SK-N-SH (cell line): Measurements from ENCODE around the gene ZMYND15. TPM values are rescaled to one million over a fixed set of nuclear protein-coding genes. Genes with fewer than 3 reads are reported as not detected.

Source experiments
- CTCF ChIA-PET: fragments of 300-600, 350-600 bp; formaldehyde crosslinking; extraction: SDS; loops from one replicate; lab custom pipeline; 2021; lab: Yijun Ruan, JAX
- POLR2A ChIA-PET: fragments of 350-600 bp; sonication (Branson Sonifier 250); formaldehyde crosslinking; extraction: SDS; loops from one replicate; lab custom pipeline; 2020; ENCODE audit warnings: antibody characterized with exemption, inconsistent platforms; lab: Yijun Ruan, JAX
- DNase-seq: peaks from one replicate; pipeline ENCODE4 v3.0.0; 2012
- H2AFZ ChIP-seq: fragments of 200-600 bp; sonication (generic); 2 replicates; pipeline ENCODE4 v1.8.1; 2016; ENCODE audit warnings: antibody characterized with exemption, mild to moderate bottlenecking, low read depth
- H3F3A ChIP-seq: fragments of 200-600 bp; sonication (generic); replicated peaks from 2 replicates; pipeline ENCODE3; 2016; ENCODE audit warnings: antibody characterized with exemption, mild to moderate bottlenecking; ENCODE audit not compliant: insufficient read depth
- H3K27ac ChIP-seq, 2 experiments: fragments of 200-500 bp in 1 of 2; fragments of 200-600 bp in 1 of 2; sonication (Bioruptor generic) in 1 of 2; sonication (generic), shearing (Covaris generic) in 1 of 2; 2 replicates each; pipeline versions ENCODE4 v1.5.1 to v1.6.1; 2014 to 2016; ENCODE audit warnings: low read depth in 2 of 2, inconsistent platforms in 1 of 2, low read length in 1 of 2, mild to moderate bottlenecking in 1 of 2, mixed read lengths in 1 of 2
- H3K27me3 ChIP-seq: fragments of 200-600 bp; sonication (generic), shearing (Covaris generic); 2 replicates; pipeline ENCODE4 v1.6.1; 2016; ENCODE audit warnings: mixed run types; ENCODE audit not compliant: insufficient read depth
- H3K36me3 ChIP-seq, 2 experiments: fragments of 200-500 bp in 1 of 2; fragments of 200-600 bp in 1 of 2; sonication (Bioruptor generic) in 1 of 2; sonication (generic) in 1 of 2; replicated peaks in 1 of 2; 2 replicates each; pipeline versions ENCODE3 to v1.5.1; 2014 to 2016; ENCODE audit warnings: low read length in 1 of 2, mild to moderate bottlenecking in 1 of 2; ENCODE audit not compliant: insufficient read depth in 2 of 2, control insufficient read depth in 1 of 2
- H3K4me1 ChIP-seq, 2 experiments: fragments of 200-500 bp in 1 of 2; fragments of 200-600 bp in 1 of 2; sonication (Bioruptor generic) in 1 of 2; sonication (generic), shearing (Covaris generic) in 1 of 2; 2 replicates each; pipeline versions ENCODE4 v1.5.1 to v1.6.1; 2014 to 2016; ENCODE audit warnings: low read depth in 1 of 2, low read length in 1 of 2, mixed run types in 1 of 2; ENCODE audit not compliant: insufficient read depth in 2 of 2, control insufficient read depth in 1 of 2
- H3K4me2 ChIP-seq: fragments of 200-600 bp; sonication (generic), shearing (Covaris generic); 2 replicates; pipeline ENCODE4 v1.6.1; 2017; ENCODE audit warnings: mixed run types
- H3K4me3 ChIP-seq, 2 experiments: fragments of 200-500 bp in 1 of 2; fragments of 200-600 bp in 1 of 2; sonication (Bioruptor generic) in 1 of 2; sonication (generic), shearing (Covaris generic) in 1 of 2; 2 replicates each; pipeline versions ENCODE4 v1.5.1 to v1.8.1; 2014 to 2016; ENCODE audit warnings: low read depth in 2 of 2, inconsistent platforms in 1 of 2, low read length in 1 of 2, mild to moderate bottlenecking in 1 of 2, mixed read lengths in 1 of 2, moderate library complexity in 1 of 2
- H3K79me2 ChIP-seq: fragments of 200-600 bp; sonication (generic); 2 replicates; pipeline ENCODE4 v1.8.1; 2017; ENCODE audit warnings: mild to moderate bottlenecking; ENCODE audit not compliant: insufficient read depth
- H3K9ac ChIP-seq: fragments of 200-600 bp; sonication (generic); 2 replicates; pipeline ENCODE4 v1.6.1; 2017; ENCODE audit warnings: mixed run types
- H3K9me2 ChIP-seq: fragments of 200-600 bp; sonication (generic); 2 replicates; pipeline ENCODE4 v1.6.1; 2017; ENCODE audit warnings: mixed run types
- H3K9me3 ChIP-seq: fragments of 200-600 bp; sonication (generic); 2 replicates; pipeline ENCODE4 v1.6.1; 2017; ENCODE audit warnings: mixed run types, mild to moderate bottlenecking, moderate library complexity
- H4K20me1 ChIP-seq: fragments of 200-600 bp; sonication (generic); 2 replicates; pipeline ENCODE4 v1.6.1; 2017; ENCODE audit warnings: mild to moderate bottlenecking, mixed run types; ENCODE audit not compliant: insufficient read depth
- CHD2 ChIP-seq: fragments of 150-350 bp; IDR thresholded peaks from 2 replicates; pipeline ENCODE4 v1.6.1; 2018; ENCODE audit warnings: low read length; ENCODE audit not compliant: partially characterized antibody
- CTCF ChIP-seq: fragments of 200-600 bp; sonication (generic); IDR thresholded peaks from 2 replicates; pipeline ENCODE4 v1.6.1; 2017; ENCODE audit warnings: antibody characterized with exemption, mild to moderate bottlenecking, moderate library complexity
- ELF1 ChIP-seq: IDR thresholded peaks from 2 replicates; pipeline ENCODE4 v1.4.0; 2012
- FOSL2 ChIP-seq: IDR thresholded peaks from 2 replicates; pipeline ENCODE4 v1.4.0; 2012; ENCODE audit warnings: low read depth, mild to moderate bottlenecking, moderate library complexity, borderline replicate concordance
- FOXM1 ChIP-seq: IDR thresholded peaks from 2 replicates; pipeline ENCODE4 v1.4.0; 2012; ENCODE audit warnings: low read depth, mild to moderate bottlenecking
- GABPA ChIP-seq: IDR thresholded peaks from 2 replicates; pipeline ENCODE4 v1.4.0; 2012; ENCODE audit warnings: low read depth, mild to moderate bottlenecking
- IRF3 ChIP-seq: fragments of 150-350 bp; IDR thresholded peaks from 2 replicates; pipeline ENCODE4 v1.6.1; 2016; ENCODE audit warnings: mild to moderate bottlenecking, low read depth, low read length
- MAX ChIP-seq: IDR thresholded peaks from 2 replicates; pipeline ENCODE4 v1.4.0; 2012; ENCODE audit warnings: low read depth
- MEF2A ChIP-seq: IDR thresholded peaks from 2 replicates; pipeline ENCODE4 v1.4.0; 2012; ENCODE audit warnings: low read depth, borderline replicate concordance
- MXI1 ChIP-seq: IDR thresholded peaks from 2 replicates; pipeline ENCODE4 v1.6.1; 2012; ENCODE audit warnings: mild to moderate bottlenecking, low read depth, low read length, improper control_type of control experiment
- NFIC ChIP-seq: IDR thresholded peaks from 2 replicates; pipeline ENCODE4 v1.4.0; 2012; ENCODE audit warnings: borderline replicate concordance
- POLR2AphosphoS5 ChIP-seq: IDR thresholded peaks from 2 replicates; pipeline ENCODE4 v1.6.1; 2012; ENCODE audit warnings: low read depth, low read length
- RCOR1 ChIP-seq: fragments of 150-350 bp; IDR thresholded peaks from 2 replicates; pipeline ENCODE4 v1.6.1; 2017; ENCODE audit warnings: antibody characterized with exemption, low read length
- RFX5 ChIP-seq: IDR thresholded peaks from 2 replicates; pipeline ENCODE4 v1.6.1; 2012; ENCODE audit warnings: mild to moderate bottlenecking, improper control_type of control experiment, low read length
- RXRA ChIP-seq: IDR thresholded peaks from 2 replicates; pipeline ENCODE4 v1.4.0; 2012; ENCODE audit warnings: low read depth, mild to moderate bottlenecking, borderline replicate concordance
- SIN3A ChIP-seq: IDR thresholded peaks from 2 replicates; pipeline ENCODE4 v1.6.1; 2012; ENCODE audit warnings: low read depth, mild to moderate bottlenecking, low read length, moderate library complexity, borderline replicate concordance
- SMC3 ChIP-seq: IDR thresholded peaks from 2 replicates; pipeline ENCODE4 v1.6.1; 2012; ENCODE audit warnings: low read depth, low read length, improper control_type of control experiment
- TCF12 ChIP-seq: IDR thresholded peaks from 2 replicates; pipeline ENCODE4 v1.4.0; 2012
- TEAD4 ChIP-seq: IDR thresholded peaks from 2 replicates; pipeline ENCODE4 v1.4.0; 2012; ENCODE audit warnings: mild to moderate bottlenecking, borderline replicate concordance; ENCODE audit not compliant: insufficient read depth
- YY1 ChIP-seq: IDR thresholded peaks from 2 replicates; pipeline ENCODE4 v1.4.0; 2012; ENCODE audit warnings: low read depth, mild to moderate bottlenecking
- WGBS: methylation state at CpG from one replicate; pipeline ENCODE4 v1.1.6; 2017; ENCODE audit warnings: low lambda C conversion rate; 5-methylcytosine and 5-hydroxymethylcytosine counted together
- polyA plus RNA-seq, 3 experiments: library from polyadenylated mRNA; depleted of rRNA; stranded (reverse); fragments of >200 nt; gene quantifications; 2 replicates each; pipeline ENCODE4 v1.2.3, GENCODE V29; 2012

Gene ZMYND15
- polyA plus RNA-seq, 1 of the 3 experiments (the other 2 are of a cell fraction), result 0.08 TPM

- peaks cover 6% of the 10 kb centered on the region for H3F3A ChIP-seq
- peak; percentile 61 for DNase-seq
- no peaks in the 10 kb centered on the region for H3K9me3 ChIP-seq
- no peak overlapping the region for H3K4me2 ChIP-seq
- no peaks in the 10 kb centered on the region for H4K20me1 ChIP-seq
- CTCF ChIA-PET, result interaction anchor here (1.2 to 1.9 kb wide), 4 partner anchors 9 to 179 kb away, joined by 3 to 9 read pairs (median 3); partner anchors contain the start of gene GLTPD2
- H3K9me2 ChIP-seq, result no peaks in the 10 kb centered on the region
- peaks cover 58% of the 10 kb centered on the region for H3K27me3 ChIP-seq
- POLR2A ChIA-PET, result no interaction called here
- no peaks in the 10 kb centered on the region for H3K36me3 ChIP-seq
- H3K9ac ChIP-seq, result no peak overlapping the region
- H3K4me1 ChIP-seq, result no peaks in the 10 kb centered on the region; a peak in 1 of 4 replicates
- no peak overlapping the region for H3K27ac ChIP-seq
- 27% methylated on average over 33 of the region's 51 CpGs for WGBS
- no peaks in the 10 kb centered on the region for H3K79me2 ChIP-seq
- no peak overlapping the region for H3K4me3 ChIP-seq
- TF ChIP-seq RCOR1 (no peak), CHD2 (no peak), NFIC (no peak), FOXM1 (no peak), CTCF (no peak), SIN3A (no peak), MAX (no peak), YY1 (no peak), SMC3 (no peak), TEAD4 (no peak), MXI1 (no peak), TCF12 (no peak), MEF2A (no peak), POLR2AphosphoS5 (no peak), RXRA (no peak), FOSL2 (no peak), IRF3 (no peak), RFX5 (no peak), GABPA (no peak), ELF1 (no peak)
- no peak overlapping the region for H2AFZ ChIP-seq
Measured at GRCh38 chr17:4744999-4745969, 5.7 kb downstream of the ZMYND15 start.
